Measurements from ENCODE around the gene IL17REL.

DNA sequence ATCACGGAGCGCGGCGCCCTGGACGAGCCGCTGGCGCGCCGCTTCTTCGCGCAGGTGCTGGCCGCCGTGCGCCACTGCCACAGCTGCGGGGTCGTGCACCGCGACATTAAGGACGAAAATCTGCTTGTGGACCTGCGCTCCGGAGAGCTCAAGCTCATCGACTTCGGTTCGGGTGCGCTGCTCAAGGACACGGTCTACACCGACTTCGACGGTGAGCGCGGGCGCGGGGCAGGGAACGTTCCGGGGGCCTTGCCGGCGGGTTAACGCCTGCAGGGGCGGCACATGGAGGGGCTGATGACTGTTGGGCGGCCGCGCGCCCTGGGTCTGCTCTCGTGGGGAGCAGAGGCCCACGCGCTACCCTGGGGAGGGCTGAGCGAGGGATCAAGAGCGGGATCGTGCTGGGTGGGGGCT lies 51.0 kb downstream of the IL17REL start:
- TF ChIP-seq POLR2AphosphoS5 (IDR thresholded peaks at IDR 0.05): peak in 1 of 3 donors; percentile 44
- TF ChIP-seq, protein P1, sequence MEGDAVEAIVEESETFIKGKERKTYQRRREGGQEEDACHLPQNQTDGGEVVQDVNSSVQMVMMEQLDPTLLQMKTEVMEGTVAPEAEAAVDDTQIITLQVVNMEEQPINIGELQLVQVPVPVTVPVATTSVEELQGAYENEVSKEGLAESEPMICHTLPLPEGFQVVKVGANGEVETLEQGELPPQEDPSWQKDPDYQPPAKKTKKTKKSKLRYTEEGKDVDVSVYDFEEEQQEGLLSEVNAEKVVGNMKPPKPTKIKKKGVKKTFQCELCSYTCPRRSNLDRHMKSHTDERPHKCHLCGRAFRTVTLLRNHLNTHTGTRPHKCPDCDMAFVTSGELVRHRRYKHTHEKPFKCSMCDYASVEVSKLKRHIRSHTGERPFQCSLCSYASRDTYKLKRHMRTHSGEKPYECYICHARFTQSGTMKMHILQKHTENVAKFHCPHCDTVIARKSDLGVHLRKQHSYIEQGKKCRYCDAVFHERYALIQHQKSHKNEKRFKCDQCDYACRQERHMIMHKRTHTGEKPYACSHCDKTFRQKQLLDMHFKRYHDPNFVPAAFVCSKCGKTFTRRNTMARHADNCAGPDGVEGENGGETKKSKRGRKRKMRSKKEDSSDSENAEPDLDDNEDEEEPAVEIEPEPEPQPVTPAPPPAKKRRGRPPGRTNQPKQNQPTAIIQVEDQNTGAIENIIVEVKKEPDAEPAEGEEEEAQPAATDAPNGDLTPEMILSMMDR (IDR thresholded peaks at IDR 0.05): no peak
